Activated gamma-delta T cell treated with anti-CD3 and anti-CD28 coated beads, Interleukin-2, amount 50 U/mL, for 16 hours (primary cell): ENCODE results near the gene PDK2.
"Not testable (repeated sequence)": the region's sequence is repeated elsewhere in the genome, so short reads cannot be mapped to it uniquely, and the experiment has no call there.

Source experiments
- DNase-seq: peaks from one replicate; pipeline ENCODE4 v3.0.0-alpha.2; 2020; ENCODE audit warnings: low read depth

Gene PDK2

DNA sequence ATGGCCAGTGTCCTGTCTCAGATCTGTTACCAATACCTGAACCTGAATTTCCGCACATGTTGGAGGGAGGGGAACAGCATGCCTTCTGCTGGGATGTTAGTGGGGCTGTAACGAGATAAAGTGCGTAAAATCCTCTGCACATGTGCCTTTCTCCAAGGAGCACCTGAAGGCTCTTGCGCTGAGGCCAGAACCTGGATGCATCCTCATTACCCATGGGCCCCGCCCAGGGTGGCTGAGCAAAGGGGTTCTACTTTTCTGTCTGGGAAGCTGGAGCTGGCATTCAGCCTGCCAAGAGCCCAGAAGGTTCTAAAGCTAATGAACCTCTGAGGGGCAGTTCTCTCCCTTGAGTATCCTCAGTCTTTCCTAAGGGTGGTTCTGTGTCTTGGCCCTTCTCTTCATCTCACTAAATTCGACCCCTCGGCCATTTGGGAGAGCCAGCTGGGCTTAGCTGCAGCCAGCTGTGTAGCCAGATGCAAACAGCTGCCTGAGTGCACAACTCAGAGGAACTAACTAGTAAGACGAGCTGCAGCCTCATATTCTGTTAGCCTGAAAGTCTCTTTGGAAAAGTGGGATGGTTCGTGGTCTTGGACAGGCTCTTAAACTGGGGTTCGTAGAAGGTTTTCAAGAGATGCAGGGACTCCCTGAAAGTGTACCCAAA is 36.7 kb upstream of the PDK2 start:
- DNase-seq = no peak

DNA sequence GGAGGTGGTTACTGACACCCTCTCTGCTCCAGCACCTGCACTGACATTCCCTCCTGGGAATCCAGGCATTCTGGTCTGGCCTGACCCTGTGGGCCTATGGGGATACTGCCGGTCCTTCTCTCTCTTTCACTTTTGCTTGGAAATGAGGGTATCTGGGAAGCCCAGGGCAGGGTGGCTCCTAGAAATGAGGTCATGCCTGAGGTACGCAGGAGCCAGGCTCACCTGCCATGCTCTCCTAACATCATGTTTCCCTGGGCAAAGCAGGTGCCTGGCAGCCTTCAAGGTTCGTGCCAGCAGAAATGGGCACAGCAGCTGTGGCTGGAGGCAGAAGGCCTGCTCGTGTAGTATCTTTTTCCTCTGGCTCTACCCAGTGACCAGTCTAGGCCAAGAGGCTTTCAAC is 35.9 kb upstream of the PDK2 start:
- no peak for DNase-seq

DNA sequence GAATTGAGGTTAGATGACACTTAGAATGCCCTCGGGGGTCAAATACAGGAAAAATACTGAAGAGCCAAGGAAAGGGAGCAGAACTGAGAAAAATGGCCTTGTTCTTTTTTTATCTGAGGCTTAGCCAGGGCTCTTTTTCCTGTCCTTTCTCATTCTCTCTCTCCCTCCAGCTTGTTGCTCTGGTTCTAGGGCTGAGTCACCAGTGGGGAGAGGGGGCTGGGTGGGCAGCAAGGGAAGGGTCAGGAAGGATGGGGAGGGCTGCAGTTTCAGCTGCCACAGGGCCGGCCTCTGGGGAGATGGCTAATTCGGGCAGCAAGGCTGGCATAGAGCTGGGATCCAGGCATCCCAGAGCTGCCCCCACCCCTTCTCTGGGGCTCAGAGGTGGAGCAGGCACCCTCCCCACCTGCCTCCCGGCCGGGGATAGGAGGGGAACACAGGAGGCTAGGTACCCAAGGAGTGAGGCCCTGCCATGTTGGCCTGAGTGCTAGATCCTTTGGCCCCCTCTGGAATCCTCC is 35.3 kb upstream of the PDK2 start:
- DNase-seq = no peak

DNA sequence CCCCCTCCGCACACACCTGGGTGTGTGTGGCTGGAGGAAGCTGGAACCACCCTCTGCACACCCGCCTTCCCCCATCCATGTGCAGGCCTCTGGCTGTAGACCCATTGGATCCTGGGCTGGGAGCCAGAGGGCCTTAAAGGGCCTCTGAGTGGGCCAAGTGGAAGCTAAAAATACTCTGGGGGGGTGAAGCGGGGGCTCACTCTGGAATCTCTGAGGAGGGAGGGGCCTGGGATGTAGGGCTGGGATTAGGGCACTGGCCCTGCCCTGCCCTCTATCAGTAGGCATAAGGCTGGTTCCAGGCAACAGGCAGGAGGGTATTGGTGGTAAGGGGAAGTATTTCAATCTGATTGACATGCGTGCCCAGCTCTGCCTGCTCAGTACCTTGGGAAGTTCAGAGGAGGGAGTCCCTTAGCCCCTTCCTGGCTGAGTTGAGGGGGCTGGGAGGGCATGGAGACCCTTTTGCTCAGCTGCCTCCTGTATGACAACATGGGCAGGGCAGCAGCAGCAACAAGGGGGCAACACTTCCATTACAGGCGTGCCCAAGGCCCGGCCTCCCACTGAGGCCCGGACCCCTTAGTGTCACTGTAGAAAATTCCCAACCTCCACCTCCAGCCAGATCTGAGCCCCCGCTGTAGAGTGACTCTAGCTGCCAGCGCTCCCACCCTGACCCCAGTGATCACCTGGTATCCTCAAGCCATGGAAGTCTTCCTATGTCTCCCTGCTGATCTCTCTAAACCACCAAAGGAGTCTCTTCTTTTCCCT is 34.0 kb upstream of the PDK2 start:
- no peak for DNase-seq

DNA sequence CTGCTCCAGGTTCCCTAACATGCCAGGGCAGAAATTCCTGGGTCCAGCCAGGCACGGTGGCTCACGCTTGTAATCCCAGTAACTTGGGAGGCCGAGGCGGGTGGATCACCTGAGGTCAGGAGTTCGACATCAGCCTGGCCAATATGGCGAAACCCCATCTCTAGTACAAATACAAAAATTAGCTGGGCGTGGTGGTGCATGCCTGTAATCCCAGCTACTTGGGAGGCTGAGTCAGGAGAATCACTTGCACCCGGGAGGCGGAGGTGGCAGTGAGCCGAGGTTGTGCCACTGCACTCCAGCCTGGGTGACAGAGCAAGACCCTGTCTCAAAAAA is 33.5 kb upstream of the PDK2 start:
- DNase-seq = not testable (repeated sequence)

DNA sequence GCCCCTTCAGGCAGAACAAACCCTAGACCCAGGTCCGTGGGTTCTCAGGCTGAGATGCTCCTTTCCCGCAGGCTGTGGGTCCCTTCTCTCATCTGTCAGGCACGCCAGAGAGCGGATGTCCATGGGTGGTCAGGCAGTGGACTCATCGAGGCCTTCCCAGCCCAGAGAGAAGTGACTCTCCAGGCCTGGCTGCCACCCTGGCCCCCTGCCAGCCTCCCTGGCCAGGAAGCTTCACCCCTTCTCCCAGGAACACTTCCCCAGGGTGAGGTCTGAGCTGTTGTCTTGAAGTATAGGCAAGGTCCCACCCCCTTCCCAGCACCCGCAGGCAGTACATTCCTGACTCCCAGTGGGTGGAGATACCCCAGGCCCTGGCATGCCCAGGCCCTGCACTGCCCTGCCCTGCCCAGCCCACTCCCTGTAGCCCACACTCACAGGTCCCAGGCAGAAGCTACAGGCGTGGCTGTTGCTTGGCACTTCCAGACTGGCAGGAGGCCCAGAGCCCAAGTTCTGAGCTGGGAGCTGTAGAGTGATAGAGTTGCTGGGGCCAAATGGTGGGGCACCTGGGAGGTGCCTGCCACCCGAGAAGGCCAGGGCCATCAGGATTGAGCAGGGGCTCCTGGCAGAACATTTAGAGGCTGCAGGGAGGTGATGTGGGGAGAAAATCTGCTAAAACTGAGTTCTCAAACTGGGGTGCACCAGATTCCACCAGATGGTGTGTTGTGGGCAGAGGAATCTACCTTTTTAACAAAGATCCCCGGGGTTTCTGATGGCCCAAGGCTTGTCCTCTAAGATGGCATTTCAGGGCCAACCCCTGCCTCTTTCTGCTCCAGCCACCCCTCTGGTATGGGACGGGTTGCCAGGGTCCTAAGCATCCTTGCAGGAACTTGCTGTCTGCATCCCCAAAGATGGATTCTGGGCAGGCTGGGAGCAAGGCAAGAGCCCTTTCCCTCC is 32.6 kb upstream of the PDK2 start:
- DNase-seq = no peak

DNA sequence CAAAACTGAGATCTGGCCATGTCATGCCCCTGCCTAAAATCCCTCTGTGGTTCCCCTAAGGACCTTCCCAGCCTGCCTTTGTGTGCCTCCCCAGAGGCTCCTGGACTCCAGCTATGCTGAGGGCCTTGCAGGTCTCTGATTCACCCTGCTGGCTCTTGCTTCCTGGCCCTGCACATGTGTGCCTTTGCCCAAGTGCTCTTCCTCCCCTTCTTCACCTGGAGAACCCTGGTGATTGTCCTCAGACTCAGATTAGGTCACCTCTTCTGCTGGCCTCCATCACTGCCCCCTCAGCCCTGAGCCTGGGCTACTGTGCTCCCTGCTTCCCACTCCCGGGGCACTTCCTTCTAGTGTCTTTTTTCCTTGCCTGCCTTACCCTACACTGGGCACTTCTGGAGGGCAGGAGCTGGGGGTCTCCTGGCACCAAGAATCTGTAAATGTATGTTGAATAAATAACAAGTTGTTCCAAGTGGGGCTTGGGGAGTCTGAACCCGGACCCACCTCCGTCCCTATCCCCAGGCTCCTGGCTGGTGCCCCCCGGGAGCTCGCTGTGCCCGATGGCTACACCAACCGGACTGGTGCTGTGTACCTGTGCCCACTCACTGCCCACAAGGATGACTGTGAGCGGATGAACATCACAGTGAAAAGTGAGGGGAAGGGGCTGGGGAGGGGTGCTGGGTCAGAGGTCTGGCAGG is 31.4 kb upstream of the PDK2 start:
- no peak for DNase-seq

DNA sequence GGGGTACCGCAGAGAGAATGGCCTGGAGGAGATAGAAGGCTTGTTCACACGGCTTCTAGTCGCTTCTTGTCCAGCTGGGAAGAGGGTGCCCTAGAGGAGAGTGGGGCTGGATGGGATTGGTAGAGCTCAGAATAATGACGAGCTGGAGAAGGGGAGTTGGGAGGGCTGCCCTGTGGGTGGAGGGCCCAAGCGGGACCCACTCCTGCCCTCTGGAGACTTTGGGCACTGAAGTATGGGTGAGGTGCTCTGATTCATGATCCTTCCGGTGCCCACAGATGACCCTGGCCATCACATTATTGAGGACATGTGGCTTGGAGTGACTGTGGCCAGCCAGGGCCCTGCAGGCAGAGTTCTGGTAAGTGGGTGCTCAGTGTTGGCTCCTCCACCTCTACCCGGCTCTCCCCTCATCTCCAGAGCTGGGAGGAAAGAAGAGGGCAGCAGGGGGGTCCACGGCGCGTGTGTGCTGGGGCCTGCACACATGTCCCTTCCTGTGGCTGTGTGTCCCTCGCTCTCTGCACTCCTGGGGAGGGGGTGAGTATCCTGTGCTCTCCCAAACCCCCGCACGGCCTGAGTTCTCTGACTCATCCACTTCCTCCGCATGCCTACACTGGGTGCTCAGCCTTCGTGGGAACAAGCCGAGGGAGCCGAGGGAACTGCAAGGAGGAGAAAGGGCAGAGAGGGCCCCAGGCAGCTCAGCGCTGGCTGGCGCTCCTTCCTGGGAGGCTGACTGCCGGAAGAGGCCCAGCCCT is 30.7 kb upstream of the PDK2 start:
- no peak for DNase-seq

DNA sequence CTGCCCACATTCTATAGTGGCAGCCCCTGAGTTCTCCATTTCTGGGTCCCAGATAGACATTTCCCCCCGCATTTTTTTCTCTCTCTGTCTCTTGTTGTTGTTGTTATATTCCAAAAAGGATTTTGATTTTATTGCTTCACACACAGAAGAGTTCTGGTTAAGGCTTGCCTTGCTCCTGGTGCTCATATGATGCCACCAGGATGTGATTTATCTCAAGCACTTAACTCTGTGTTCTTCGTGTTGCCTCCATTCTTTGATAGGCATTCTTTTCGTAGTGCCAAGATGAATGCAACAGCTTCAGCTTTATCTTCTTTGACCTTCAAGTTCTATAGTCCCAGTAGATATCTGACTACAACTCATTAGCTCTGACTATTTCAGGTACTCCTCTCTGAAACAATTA is 30.1 kb upstream of the PDK2 start:
- no peak for DNase-seq

DNA sequence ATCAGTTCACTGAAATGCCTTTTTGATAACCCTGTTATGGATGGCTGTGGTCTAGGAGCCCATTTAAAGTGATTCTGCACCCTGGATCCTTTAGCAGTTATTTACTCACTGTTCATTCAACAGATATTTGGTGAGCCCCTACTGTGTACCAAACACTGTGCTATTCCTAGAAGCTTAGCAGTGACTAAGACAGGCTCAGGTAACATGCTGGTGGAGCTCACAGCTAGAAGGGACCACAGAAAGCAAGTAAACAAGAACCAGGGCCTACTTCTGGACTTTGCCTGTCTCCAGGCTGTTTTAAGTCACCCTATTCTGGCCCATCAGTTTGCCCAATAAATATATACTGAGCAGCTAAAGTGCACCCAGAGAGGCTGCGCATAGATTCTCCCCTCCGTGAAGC is 28.2 kb upstream of the PDK2 start:
- no peak for DNase-seq

DNA sequence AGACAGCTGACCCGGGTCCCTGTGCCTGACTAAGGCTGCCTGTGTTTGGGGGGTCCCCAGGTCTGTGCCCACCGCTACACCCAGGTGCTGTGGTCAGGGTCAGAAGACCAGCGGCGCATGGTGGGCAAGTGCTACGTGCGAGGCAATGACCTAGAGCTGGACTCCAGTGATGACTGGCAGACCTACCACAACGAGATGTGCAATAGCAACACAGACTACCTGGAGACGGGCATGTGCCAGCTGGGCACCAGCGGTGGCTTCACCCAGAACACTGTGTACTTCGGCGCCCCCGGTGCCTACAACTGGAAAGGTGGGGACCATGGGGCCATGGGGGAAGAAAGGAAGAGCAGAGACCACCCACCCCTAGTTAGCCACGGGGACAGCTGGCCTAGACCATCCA is 27.2 kb upstream of the PDK2 start:
- no peak for DNase-seq

DNA sequence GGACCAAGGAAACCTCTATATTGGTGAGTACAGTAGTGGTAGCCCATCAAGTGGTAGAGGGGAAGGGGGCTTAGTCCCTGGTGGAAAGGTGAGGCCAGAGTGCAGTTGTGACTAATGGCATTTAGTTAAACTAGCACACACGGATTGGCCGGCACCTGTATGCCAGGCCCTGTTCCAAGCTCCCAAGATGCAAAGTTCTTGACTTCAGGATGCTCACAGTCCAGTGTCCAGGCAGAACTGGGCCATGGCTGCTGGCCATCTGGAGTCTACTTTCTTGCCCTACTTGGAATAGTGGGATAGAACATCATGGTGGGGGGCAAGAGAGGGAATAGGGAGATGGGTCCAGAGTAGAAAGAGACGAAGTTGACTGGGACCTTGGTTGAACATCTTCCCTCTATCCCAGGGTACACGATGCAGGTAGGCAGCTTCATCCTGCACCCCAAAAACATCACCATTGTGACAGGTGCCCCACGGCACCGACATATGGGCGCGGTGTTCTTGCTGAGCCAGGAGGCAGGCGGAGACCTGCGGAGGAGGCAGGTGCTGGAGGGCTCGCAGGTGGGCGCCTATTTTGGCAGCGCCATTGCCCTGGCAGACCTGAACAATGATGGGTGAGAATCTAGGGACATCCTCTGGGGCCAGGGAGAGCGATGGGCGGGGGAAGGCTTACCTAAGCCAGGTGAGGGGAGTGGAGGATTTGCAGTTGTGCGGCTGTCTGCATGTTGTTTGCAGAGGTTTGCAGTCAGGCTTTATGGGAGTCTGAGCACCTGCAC is 24.1 kb upstream of the PDK2 start:
- DNase-seq = no peak

DNA sequence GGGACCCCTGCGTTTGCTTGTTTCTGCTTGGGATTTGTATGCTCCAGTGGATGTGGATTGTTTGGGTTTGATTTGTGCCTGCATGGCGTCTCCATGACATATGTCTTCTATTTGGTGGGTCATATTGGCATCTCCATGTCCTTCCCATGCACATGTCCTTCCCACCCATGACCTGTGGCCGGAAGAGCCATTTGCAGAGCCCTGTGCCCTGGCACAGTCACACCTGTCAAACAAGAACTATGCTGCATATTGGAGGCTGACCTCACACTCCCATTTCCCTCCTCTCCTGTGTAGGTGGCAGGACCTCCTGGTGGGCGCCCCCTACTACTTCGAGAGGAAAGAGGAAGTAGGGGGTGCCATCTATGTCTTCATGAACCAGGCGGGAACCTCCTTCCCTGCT is 23.5 kb upstream of the PDK2 start:
- DNase-seq = no peak

DNA sequence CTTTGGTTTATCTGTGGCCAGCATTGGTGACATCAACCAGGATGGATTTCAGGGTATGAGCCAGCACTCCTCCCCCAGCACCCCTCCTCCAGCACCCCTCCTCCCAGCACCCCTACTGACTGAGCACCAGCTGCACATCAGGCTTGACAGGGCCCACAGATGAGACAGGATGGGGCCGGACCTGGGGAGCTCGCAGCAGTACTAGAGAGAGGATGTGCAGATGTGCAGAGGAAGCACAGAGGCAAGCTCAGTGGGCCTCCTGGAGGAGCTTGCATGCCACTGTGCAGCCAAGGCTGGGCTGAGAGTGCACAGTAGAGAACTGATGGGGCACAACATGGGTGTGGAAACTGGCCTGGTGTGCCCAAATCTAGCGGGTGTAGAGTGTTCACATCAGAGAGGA is 23.0 kb upstream of the PDK2 start:
- DNase-seq = no peak

DNA sequence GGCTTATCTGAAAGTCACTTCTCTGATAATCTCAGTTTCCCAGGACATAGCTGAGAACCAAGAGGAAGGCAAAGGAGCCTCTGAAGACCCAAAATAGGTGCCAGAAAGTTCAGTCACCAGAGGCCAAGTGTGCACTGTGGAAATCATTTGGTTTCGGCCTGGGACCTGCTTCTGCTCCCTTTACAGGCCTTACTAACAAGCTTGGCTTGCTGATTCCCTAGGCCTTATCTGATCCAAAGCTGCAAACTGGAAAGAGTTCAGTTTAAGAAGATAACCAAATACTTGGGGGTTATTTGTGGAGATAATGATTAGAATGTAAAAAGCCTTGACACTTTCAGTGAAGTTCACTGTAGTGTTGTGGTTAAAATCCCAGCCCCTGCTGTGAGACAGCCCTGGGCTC is 22.2 kb upstream of the PDK2 start:
- DNase-seq = no peak

DNA sequence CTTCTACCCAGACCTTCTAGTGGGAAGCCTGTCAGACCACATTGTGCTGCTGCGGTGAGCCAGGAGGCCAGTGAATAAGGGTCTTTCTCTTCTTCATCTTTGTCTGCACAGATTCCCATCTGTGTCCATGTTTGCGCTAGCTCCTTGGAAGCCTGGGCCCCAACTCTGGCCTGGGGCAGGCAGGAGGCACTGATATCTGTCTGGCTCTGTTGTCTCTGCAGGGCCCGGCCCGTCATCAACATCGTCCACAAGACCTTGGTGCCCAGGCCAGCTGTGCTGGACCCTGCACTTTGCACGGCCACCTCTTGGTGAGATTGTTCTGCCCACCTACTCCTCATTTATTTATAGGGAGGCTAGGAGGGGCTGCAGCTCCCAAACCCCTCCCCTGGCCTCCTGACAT is 20.9 kb upstream of the PDK2 start:
- no peak for DNase-seq

DNA sequence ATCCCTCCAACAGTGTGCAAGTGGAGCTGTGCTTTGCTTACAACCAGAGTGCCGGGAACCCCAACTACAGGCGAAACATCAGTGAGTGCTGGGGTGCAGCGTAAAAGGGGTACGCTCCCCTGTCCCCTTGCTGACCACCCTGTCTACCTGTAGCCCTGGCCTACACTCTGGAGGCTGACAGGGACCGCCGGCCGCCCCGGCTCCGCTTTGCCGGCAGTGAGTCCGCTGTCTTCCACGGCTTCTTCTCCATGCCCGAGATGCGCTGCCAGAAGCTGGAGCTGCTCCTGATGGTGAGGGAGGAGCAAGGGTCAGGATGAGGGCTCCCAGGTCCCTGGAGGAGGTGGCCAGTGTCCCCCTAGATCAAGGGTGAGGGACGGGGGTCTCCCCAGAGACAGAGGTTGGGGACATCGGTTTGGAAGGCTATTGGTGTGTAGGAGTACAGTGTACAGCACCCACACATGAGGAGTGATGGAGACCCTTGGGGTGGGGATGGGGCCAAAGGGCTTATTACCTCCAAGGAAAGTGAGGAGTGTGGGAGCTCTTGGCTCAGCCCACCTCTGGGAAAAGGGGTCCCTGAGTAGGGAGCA is 19.6 kb upstream of the PDK2 start:
- DNase-seq = no peak

DNA sequence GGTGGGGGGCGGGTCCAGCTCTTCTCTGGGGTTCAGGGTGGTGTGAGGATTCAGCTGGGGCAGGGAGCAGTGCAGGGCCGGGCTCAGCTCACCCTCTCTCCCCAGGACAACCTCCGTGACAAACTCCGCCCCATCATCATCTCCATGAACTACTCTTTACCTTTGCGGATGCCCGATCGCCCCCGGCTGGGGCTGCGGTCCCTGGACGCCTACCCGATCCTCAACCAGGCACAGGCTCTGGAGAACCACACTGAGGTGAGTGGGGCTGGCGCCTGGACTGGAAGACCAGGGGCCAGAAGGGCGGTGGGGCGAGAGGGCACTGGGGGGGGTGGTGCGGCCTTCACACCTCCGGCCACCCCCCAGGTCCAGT is 18.9 kb upstream of the PDK2 start:
- no peak for DNase-seq

DNA sequence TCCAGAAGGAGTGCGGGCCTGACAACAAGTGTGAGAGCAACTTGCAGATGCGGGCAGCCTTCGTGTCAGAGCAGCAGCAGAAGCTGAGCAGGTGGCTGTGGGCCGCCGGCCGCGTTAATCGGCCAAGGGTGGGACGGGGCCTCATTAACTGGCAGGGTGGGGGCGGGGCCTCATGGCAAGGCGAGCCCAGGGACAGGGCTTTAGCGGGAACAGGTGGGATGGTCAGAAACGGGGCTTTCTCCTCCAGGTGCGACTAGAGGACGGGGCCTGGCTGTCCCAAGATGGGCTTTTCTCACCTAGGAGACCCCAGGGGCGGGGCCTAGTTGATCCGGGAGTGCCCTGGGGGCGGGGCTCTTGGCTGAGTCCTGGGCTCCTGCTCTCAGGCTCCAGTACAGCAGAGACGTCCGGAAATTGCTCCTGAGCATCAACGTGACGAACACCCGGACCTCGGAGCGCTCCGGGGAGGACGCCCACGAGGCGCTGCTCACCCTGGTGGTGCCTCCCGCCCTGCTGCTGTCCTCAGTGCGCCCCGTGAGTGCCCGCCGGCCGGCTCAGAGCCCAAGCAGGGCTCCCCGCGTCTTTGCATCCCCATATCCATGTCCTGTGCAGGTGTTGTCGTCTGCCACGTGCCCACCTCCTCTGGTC is 18.4 kb upstream of the PDK2 start:
- no peak for DNase-seq

DNA sequence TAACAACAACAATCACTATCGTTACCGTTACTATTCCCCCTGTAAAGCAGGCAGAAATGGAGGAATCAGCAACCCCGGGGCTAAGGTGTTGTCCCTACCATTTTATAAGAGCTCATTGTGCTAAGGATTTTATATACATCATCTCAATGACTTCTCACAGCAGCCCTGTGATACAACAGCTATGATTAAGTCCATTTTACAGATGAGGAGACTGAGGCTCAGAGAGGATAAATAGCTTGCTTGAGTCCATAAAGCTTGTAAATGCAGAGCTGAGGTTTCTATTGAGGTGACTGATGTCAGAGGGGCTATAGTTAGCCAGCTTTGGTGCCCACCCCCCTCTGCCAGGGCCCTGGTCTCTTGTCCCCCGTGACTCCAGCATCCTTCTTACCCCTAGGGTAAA is 16.7 kb upstream of the PDK2 start:
- no peak for DNase-seq
